Activated naive CD8-positive, alpha-beta T cell treated with anti-CD3 and anti-CD28 coated beads for 36 hours (primary cell): Measurements from ENCODE around the gene TSPAN6. TPM values are rescaled to one million over a fixed set of nuclear protein-coding genes. Genes with fewer than 3 reads are reported as not detected.

Source experiments
- total RNA-seq, 2 experiments: library from RNA; stranded (reverse); gene quantifications; one replicate each; pipeline ENCODE4 v1.2.3, GENCODE V29; 2021

The TSPAN6 gene
- total RNA-seq, 2 experiments from 2014 or later, result 0.43 to 0.52 TPM

Other genes starting within 250 kb of the TSPAN6 start
- gene PCDH19, start 226.5 kb downstream of the TSPAN6 start, total RNA-seq, result not detected
- gene TNMD, start 51.9 kb downstream of the TSPAN6 start, total RNA-seq, result not detected
- not detected for gene SRPX2, start 7.4 kb upstream of the TSPAN6 start, total RNA-seq
- not detected for gene SYTL4, start 95.3 kb upstream of the TSPAN6 start, total RNA-seq
- 10 to 100 TPM; 57.6 to 59.5 TPM for gene CSTF2, start 183.6 kb upstream of the TSPAN6 start, total RNA-seq
- not detected for gene NOX1, start 237.6 kb upstream of the TSPAN6 start, total RNA-seq